GM12801 (cell line): ENCODE data around the gene PALLD.

ENCODE experiments used
- CTCF ChIP-seq: IDR thresholded peaks from one replicate; pipeline ENCODE4 v1.5.1; 2011; ENCODE audit warnings: control low read depth; ENCODE audit not compliant: insufficient read length; ENCODE audit errors: extremely low read depth

Gene PALLD

GRCh38 chr4:168499241-168499640 lies 2.4 kb downstream of the PALLD start:
- TF ChIP-seq CTCF: no peak

GRCh38 chr4:168501407-168501806 lies 4.6 kb downstream of the PALLD start:
- TF ChIP-seq CTCF: no peak

GRCh38 chr4:168502861-168503260 lies 6.0 kb downstream of the PALLD start:
- TF ChIP-seq CTCF: no peak

GRCh38 chr4:168503652-168504362 lies 7.0 kb downstream of the PALLD start:
- no peak for TF ChIP-seq CTCF

GRCh38 chr4:168504526-168504925 lies 7.7 kb downstream of the PALLD start:
- TF ChIP-seq CTCF: no peak

GRCh38 chr4:168506014-168506413 lies 9.2 kb downstream of the PALLD start:
- no peak for TF ChIP-seq CTCF

- TF ChIP-seq CTCF: no peak
Measured at GRCh38 chr4:168507178-168507815, 10.4 kb downstream of the PALLD start.
